C4-2B (cell line): ENCODE results near the gene WWOX.

Source experiments
- ZFX ChIP-seq: fragments of 450-650 bp; IDR thresholded peaks from 2 replicates; pipeline ENCODE4 v1.6.1; 2017
- TF ChIP-seq, protein P1 (sequence below): fragments of 450-650 bp; conservative IDR thresholded peaks from 2 replicates; pipeline ENCODE4 v1.5.1; 2017; ENCODE audit warnings: mild to moderate bottlenecking

DNA sequence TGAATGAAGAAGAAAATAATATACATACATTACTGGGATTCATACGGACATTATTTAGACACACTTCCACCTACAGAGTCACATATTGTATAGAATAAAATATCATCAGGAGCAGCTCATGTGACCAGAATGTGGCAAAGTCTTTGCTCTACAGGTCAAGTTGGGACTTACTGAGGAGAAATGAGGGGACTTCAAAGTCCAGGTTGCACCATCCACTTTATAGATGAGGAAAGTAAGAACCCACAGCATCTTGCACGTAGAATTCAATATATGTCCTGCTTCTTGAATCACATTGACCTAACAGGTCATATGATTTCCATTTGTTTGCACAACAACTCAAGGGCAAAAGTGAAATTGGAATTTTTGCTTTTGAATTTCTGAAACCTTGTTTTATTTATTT, 524.3 kb downstream of the WWOX start:
- TF ChIP-seq, protein P1, sequence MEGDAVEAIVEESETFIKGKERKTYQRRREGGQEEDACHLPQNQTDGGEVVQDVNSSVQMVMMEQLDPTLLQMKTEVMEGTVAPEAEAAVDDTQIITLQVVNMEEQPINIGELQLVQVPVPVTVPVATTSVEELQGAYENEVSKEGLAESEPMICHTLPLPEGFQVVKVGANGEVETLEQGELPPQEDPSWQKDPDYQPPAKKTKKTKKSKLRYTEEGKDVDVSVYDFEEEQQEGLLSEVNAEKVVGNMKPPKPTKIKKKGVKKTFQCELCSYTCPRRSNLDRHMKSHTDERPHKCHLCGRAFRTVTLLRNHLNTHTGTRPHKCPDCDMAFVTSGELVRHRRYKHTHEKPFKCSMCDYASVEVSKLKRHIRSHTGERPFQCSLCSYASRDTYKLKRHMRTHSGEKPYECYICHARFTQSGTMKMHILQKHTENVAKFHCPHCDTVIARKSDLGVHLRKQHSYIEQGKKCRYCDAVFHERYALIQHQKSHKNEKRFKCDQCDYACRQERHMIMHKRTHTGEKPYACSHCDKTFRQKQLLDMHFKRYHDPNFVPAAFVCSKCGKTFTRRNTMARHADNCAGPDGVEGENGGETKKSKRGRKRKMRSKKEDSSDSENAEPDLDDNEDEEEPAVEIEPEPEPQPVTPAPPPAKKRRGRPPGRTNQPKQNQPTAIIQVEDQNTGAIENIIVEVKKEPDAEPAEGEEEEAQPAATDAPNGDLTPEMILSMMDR: no peak
- no peak for TF ChIP-seq ZFX
